HG02759 (cell line): Measurements from ENCODE around the gene FBLIM1.

Source experiments
- ATAC-seq: cut with Tn5 transposase; IDR thresholded peaks from one replicate; pipeline ENCODE4 v1.9.1; 2021; ENCODE audit warnings: mild to moderate bottlenecking, moderate library complexity; ENCODE audit not compliant: unreplicated experiment

Gene FBLIM1

DNA sequence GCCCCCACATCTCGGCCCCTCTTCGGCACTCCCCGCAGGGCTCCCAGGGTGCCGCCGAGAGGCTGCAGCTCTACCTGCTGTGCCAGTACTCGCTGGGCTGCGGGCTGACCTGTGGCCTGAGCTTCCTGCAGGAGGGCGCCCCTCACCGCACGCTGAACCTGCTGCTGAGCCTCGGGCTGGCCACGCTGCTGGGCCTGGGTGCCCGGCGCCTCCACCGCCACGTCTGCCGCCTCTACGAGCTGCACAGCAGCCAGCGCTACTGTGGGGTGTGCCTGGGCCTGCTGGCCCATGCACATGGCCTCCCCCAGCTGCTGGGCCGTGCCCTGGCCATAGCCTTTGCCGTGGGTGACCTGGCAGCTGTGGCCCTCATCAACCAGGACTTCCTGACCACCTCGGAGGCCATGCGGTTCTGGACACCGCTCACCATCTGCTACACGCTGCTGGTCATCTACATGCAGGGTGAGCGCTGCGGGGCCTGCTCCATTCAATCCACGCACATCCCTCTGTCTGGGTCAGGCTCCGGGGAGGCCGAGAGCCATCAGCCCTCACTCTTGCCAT lies 14.4 kb upstream of the FBLIM1 start:
- ATAC-seq = no peak

DNA sequence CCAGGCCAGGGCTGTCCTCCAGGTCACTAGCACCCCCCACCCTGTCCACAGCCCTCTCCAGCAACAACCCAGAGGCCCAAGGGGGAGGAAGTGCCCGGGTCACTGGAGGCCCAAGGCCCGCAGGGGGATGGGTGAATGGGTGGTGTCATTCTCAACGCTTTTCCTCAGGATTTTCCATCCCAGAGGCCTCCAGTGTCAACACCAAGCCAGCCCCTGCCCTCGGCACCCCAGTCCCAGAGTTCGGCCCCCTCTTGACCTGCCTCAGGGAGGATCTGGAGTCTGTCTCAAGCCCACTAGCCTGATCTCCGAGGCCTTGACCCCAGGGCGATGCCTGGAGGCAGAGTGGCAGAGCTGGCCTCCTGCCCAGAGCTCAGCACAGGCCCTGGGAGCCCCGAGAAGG lies 11.2 kb upstream of the FBLIM1 start:
- no peak for ATAC-seq

DNA sequence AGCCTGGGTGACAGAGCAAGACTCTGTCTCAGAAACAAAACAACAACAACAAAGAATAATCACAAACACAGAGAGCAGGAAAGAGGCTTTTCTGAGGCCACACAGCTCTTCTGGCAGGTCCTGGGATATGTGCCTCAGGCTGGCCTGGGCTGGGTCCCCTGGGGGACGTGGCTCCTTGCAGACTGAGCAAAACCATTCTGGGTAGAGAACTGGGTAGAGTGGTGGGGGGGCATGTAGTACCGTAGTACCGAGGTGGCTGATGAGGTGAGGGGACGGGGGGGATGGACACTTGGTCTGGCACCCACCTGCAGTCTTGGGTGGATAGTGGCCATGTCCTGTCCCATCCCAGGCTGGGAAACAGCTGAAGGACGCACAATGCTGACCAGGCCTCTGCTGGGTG lies 10.3 kb upstream of the FBLIM1 start:
- ATAC-seq = no peak

- no peak for ATAC-seq
Measured at GRCh38 chr1:15748690-15749398, 9.8 kb upstream of the FBLIM1 start.

DNA sequence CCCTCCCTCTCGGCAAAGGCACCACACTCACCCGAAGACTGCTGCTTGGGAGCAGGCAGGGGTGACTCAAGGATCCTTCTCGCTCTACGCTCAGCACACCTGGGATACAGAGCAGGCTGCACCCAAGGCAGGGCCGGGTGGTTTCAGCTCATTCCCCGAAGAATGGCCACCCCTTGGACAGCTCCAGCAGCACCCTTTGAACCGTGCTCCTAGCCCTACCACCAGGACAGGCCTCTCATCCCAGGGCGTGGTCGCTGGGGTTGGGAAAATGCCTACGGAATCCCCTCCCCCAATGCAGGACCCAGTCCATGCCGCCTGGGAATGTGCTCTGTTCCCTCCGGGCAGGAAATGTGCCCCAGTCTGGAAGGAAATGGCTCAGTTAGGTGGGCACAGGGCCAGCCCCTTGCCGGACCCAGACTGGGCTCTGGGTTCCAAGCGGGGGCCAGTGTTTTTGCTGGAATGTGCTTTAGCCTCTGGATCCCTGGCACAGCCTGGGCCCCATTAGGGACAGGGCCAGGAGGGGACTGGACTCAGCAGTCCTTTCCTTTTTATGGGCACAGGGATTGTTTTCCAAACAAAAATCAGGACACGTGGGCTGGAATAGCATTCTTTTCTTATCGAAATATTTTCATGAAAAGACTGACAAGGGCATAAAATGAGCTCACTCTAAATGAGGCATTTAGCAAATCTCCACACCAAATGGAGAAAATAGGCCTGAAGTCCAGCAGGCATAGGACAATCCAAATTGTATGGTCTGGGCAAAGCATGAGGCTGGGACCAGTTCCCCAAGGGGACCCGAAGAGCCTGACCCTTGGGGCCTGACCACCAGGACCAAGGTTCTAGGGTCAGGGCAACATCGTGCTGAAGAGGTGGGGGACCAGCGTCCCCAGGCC lies 8.9 kb upstream of the FBLIM1 start:
- no peak for ATAC-seq

DNA sequence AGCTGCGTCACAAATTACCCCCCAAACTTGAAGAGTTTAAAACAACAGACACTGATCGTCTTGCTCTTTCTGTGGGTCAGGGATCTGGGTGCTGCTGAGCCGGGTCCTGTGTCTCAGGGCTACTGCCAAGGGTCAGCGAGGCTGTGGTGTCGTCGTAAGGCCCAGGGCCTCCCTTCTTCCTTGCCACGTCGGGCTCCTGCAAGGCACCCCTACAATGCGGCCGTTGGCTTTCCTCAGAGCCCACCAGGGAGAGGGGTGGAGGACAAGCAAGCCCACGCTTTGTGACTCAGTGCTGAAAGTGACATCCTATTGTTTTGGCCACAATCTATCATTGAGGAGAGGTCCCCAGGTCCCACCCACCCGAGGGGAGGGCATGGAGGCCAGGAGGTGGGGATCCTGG lies 7.7 kb upstream of the FBLIM1 start:
- no peak for ATAC-seq

GRCh38 chr1:15751717-15752116 lies 6.9 kb upstream of the FBLIM1 start:
- no peak for ATAC-seq

DNA sequence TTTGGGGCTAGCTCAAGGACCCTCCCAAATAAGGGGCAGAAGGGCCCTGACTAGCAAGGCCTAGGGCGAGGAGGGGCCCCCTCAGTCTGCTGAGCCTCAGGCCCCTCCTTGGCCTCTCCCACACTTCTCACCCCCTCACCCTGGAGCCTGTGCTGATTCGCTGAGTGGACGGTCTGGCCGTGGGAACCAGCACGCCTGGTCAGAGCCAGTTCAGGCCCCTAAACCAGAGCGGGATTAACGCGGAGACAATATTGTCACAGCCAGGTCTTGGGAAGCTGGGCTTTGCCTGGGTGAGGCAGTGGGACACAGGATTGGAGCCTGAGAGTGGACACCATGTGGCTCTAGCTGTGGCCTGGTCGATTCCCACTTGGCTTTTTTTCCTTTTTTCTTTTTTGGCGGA lies 4.8 kb upstream of the FBLIM1 start:
- no peak for ATAC-seq

DNA sequence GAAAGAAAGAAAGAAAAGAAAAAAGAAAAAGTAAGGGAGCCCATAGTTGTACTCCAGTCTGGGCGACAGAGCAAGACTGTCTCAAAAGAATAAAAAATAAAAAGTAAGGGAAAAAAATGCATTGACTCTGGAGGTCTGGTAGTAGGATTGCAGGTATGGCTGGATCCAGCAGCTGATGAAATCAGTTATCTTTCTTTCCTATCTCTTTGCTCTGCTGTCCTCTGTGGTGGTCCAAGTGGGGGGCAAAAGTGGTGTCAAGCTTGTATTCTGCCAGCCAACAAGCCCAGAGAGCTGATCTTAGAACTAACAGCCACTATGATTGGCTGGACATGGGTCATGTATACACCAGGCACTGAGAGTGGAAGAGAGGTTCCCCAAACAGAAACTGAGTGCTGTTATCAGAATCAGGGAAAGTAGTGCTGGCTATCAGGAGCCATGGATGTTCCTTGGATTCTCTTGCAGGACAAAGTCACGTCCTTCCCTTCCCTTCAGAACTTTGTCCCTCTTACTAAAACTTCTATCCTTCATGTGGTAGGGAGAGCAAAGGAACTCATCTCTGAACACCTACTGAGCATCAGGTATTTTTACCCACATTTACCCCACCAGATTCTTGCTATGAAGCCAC lies 3.5 kb upstream of the FBLIM1 start:
- no peak for ATAC-seq

DNA sequence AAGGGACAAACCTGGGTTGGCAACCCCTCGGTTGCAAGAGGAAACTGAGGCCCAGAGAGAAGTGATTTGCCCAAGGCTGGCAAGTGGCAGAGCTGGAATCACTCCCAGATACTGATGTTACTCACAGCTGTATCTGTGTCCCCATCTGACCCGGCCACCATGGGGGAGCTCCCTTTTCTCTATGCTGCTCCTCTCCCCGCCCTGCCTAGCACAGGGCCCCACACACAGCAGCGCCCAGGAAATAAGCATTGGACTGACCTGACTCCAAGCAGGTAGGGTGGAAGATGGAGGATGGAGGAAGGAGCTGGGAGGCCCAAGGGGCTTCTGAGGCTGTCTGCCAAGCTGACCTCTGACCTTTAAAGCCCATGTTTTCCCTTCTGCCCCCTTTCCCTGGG lies 3.0 kb upstream of the FBLIM1 start:
- ATAC-seq = no peak

DNA sequence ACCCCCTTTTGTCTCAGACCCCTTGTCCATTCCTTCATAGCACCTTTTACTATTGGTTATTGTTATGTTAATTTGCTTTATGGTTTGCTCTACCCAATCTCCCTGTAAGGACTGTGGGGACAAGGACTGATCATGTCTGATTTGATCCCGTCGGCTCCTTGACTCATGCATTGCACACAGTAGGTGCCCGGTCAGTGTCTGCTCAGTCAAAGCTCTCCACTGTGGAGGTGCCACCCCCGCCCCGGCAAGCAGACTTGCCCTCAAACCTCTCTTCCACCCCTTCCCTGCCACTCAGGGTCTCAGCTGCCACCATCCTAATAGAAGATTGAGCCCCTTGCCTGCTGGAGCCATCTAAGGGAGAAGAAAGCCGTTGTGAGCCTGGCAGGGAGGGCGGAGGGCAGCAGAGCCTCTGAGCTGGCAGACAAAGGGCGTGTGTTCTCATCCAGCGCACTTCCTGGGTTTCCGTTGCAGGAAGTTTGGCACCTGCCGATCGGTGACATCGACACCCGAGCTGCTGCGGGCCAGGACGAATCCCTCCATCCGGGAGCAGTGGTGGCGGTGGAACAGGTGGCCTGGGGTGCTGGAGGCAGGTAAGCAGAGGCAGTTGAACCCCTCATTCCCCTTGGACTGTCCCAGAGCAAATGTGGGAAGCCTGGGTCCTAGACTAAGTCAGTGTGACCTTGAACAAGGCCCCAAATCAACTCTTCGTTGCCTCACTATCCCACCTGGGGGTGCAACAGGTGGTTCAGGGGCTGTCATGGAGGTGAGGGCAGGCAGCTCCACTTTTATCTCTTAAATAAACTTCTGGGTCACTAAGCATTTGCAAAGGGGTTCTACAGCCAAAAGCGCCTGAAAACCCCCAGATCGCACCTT lies 2.2 kb upstream of the FBLIM1 start:
- no peak for ATAC-seq

DNA sequence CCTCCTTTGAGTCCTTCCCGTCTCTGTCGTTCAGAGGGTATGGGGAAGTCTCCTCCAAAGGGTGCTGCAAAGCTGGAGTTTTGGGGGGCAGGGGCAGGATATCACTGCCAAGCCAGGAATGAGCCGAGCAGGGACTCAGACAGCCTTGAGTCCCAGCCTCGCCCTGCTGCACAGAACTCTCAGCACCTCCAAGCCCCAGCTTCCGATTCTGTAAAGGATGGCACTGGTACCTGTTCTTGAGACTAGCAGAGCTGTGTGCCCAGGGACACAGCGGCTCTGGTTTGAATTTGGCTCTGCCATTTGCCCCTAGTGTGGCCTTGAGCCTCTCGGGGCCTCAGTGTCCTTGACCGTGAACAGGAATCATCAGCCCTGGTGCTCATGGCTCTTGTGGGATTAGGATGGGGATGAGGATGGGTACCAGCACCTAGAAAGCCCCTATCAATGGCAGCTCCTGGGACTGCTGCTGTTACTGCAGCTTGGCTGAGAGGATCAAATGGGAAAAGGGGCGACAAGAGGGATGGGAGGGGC lies 1.5 kb upstream of the FBLIM1 start:
- ATAC-seq = no peak

- ATAC-seq = no peak
Measured at GRCh38 chr1:15757575-15758342, 836 bp upstream of the FBLIM1 start.

GRCh38 chr1:15758953-15759661 lies 512 bp downstream of the FBLIM1 start:
- ATAC-seq = no peak

DNA sequence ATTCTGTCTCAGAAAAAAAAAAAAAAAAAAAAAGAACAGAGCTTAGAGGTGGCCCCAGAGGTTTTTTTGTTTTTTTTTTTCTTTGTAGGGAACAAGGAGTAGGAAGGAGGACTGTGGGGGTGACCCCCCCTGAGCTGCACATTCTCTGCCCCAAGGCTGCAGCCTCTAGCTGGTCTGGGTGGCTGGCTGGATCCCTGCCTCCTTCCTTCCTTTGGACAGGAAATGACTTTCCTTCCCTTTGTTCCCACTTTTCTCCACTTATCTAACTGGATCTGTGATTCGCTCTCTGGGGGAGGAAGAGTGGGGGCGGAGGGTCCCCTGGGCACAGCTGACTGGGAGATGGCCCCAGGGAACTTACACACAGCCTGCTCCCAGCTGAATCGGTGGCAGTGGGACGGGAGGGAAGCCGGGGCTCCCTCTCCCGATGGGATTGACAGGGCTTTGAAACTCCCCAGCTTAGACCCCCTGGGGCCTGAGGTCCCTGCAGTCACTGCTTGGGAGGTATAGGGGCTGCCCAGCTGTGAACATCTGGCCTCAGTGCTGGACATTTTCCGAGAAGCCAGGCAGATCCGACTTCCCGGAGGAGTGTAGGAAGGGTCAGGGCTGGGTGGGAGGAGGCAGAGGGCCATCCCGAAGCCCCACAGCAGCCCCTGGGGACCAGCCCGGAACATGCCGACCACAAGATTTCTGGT lies 2.1 kb downstream of the FBLIM1 start:
- no peak for ATAC-seq

- ATAC-seq = no peak
Measured at GRCh38 chr1:15761366-15762128, 3.0 kb downstream of the FBLIM1 start.

DNA sequence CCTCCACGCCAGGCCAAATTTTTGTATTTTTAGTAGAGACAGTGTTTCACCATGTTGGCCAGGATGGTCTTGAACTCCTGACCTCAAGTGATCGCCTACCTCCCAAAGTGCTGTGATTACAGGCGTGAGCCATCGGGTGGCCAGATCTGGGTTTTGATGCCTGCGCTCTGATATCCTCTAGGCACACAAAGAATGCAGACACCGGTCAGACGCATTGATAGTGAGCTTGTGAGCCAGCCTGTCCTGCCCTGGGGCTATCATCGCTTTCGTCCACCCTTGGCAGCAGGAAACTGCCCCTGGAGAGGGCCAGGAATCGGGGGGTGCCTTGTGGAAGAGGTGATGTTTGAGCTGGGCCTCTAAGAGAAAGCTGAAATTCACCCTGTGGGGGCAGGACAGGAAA lies 4.0 kb downstream of the FBLIM1 start:
- ATAC-seq = no peak
